Fibroblast of lung (primary cell): ENCODE results near the gene FGGY.

ENCODE experiments used
- CTCF ChIP-seq, 2 donors: IDR thresholded peaks in 1 of 2; conservative IDR thresholded peaks in 1 of 2; 1 replicate in 1 of 2; 2 replicates in 1 of 2; pipeline ENCODE4 v1.5.1; 2011 to 2012; ENCODE audit warnings: low read length in 2 of 2, control low read depth in 1 of 2, inconsistent platforms in 1 of 2, low read depth in 1 of 2, mild to moderate bottlenecking in 1 of 2
- EZH2 ChIP-seq: IDR thresholded peaks from 2 replicates; pipeline ENCODE4 v1.5.1; 2012; ENCODE audit warnings: low read length, control low read depth, mild to moderate bottlenecking; ENCODE audit errors: missing control alignments

GRCh38 chr1:59747420-59748024 lies 450.6 kb downstream of the FGGY start:
- no peak for TF ChIP-seq CTCF (conservative IDR thresholded peaks at IDR 0.05 in 1 of 2, IDR thresholded peaks at IDR 0.05 in 1 of 2; ENCODE audit: low read depth in 1 of 2, low read length in 2 of 2)
- no peak for TF ChIP-seq EZH2
